K562 (cell line): Measurements from ENCODE around the gene MEAF6. TPM values are rescaled to one million over a fixed set of nuclear protein-coding genes. Genes with fewer than 3 reads are reported as not detected.
A peak's percentile ranks its signal among the peaks of the same experiment; 100 is the strongest.

Source experiments
- ESRRA ChIP-seq: fragments of 450-650 bp; IDR thresholded peaks from 2 replicates; pipeline ENCODE4 v1.6.1; 2014; ENCODE audit warnings: low read depth, mild to moderate bottlenecking, moderate library complexity, borderline replicate concordance
- NCOA6 ChIP-seq: fragments of 450-650 bp; IDR thresholded peaks from 2 replicates; pipeline ENCODE4 v1.6.1; 2017; ENCODE audit warnings: mild to moderate bottlenecking
- NR1H2 ChIP-seq: sonication (generic); formaldehyde crosslinking; IDR thresholded peaks from 2 replicates; pipeline ENCODE4 v1.4.0; 2020; ENCODE audit warnings: mild to moderate bottlenecking, missing genetic modification reagents
- NR2C2 ChIP-seq, 2 experiments: fragments of 200-800 bp in 1 of 2; sonication (Bioruptor generic) in 1 of 2; sonication (generic) in 1 of 2; formaldehyde crosslinking in 1 of 2; IDR thresholded peaks; 2 replicates each; pipeline versions ENCODE4 v1.6.1 to v1.8.0; 2016 to 2022; ENCODE audit warnings: mild to moderate bottlenecking in 1 of 2, missing compliant biosample characterization in 1 of 2, missing genetic modification characterization in 1 of 2, missing genetic modification reagents in 1 of 2
- SUPT5H ChIP-seq: fragments of 450-650 bp; IDR thresholded peaks from 2 replicates; pipeline ENCODE4 v1.6.1; 2016
- ZBTB12 ChIP-seq: fragments of 250-450 bp; sonication (Bioruptor Pico); IDR thresholded peaks from 2 replicates; pipeline ENCODE4 v1.4.0; 2020
- ZBTB40 ChIP-seq, 2 experiments: fragments of 450-650 bp in 1 of 2; sonication (generic) in 1 of 2; formaldehyde crosslinking in 1 of 2; IDR thresholded peaks; 2 replicates each; pipeline versions ENCODE4 v1.7.1 to v1.9.0; 2016 to 2022; ENCODE audit warnings: inconsistent platforms in 1 of 2, mild to moderate bottlenecking in 1 of 2, missing genetic modification reagents in 1 of 2
- polyA plus RNA-seq, 8 experiments: library from polyadenylated mRNA; depleted of rRNA in 4 of 8; stranded (reverse) in 5 of 8; unstranded in 3 of 8; fragments of >200 nt; fragmentation: Nextera tagmentation in 2 of 8; fragmentation: Illumina TruSeq in 1 of 8; extraction: Ambion mirVana in 2 of 8; extraction: Trizol in 1 of 8; gene quantifications; 2 replicates each; pipeline versions ENCODE4 v1.2.1 to v1.2.3, GENCODE V29; 2011 to 2014; ENCODE audit warnings: inconsistent platforms in 1 of 8, missing spikeins in 1 of 8
- total RNA-seq, 7 experiments: library from RNA; depleted of rRNA in 6 of 7; stranded (reverse); fragments of >200 nt in 6 of 7; fragmentation: Illumina TruSeq in 2 of 7; extraction: Trizol in 2 of 7; gene quantifications; 2 replicates each; pipeline versions ENCODE4 v1.2.1 to v1.2.3, GENCODE V29; 2011 to 2021; ENCODE audit warnings: low replicate concordance in 1 of 7
- TF ChIP-seq, protein P1 (sequence below): sonication (generic); formaldehyde crosslinking; IDR thresholded peaks from 2 replicates; pipeline ENCODE4 v1.8.0; 2023; ENCODE audit warnings: mild to moderate bottlenecking, missing genetic modification reagents
- TF ChIP-seq, protein P2 (sequence below): fragments of 250-450 bp; sonication (Bioruptor Pico); IDR thresholded peaks from 2 replicates; pipeline ENCODE4 v1.5.0; 2020; ENCODE audit warnings: mild to moderate bottlenecking, borderline replicate concordance

MEAF6 gene
- total and polyA plus RNA-seq, 9 of the 15 experiments (the other 6 are each of a cell fraction or from before 2014, with no cell fraction given), result 55.0 to 151 (median 92.3) TPM

DNA sequence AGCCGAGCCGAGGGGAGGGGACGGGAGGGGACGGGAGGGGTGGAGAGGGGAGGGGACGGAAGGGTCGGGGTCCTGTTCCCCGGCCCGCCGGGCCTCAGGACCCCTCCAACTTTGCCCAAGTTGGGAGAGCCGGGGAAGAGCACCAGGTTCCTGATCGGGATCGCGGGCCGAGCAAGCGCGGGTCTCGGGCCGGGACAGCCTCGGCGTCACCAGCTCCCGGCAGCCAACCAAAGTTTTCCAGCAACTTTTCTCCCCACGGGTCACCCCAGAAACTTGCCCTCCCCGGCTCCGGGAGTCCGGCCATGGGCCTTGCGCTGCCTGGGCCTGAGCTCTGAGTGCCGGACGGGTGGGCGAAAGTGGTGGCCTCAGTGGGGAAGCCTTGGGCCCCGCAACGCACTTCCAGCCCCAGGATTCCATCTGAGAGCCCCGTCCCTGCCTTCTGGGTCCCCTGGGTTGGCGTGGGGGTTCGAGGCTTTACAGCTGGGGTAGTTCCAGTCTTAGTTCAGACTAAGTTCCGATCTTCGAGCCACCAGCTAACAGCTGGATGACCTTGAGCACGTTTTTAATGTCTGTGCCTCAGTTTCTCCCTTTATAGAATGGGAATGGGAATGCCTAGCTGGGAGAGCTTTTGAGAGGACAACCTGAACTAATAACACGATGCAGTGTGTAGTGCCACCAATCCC is 39.7 kb downstream of the MEAF6 start (continued):
- 0 out of 2 replicates have a peak, but pooled peaks have one; percentile 47 for TF ChIP-seq ZBTB40 (IDR thresholded peaks at IDR 0.05)
- TF ChIP-seq ZBTB40 (CRISPR knock-in tag; IDR thresholded peaks at IDR 0.05), result no peak
- TF ChIP-seq NR1H2, result 0 out of 2 replicates have a peak, but pooled peaks have one; percentile 24
- TF ChIP-seq, protein P1, sequence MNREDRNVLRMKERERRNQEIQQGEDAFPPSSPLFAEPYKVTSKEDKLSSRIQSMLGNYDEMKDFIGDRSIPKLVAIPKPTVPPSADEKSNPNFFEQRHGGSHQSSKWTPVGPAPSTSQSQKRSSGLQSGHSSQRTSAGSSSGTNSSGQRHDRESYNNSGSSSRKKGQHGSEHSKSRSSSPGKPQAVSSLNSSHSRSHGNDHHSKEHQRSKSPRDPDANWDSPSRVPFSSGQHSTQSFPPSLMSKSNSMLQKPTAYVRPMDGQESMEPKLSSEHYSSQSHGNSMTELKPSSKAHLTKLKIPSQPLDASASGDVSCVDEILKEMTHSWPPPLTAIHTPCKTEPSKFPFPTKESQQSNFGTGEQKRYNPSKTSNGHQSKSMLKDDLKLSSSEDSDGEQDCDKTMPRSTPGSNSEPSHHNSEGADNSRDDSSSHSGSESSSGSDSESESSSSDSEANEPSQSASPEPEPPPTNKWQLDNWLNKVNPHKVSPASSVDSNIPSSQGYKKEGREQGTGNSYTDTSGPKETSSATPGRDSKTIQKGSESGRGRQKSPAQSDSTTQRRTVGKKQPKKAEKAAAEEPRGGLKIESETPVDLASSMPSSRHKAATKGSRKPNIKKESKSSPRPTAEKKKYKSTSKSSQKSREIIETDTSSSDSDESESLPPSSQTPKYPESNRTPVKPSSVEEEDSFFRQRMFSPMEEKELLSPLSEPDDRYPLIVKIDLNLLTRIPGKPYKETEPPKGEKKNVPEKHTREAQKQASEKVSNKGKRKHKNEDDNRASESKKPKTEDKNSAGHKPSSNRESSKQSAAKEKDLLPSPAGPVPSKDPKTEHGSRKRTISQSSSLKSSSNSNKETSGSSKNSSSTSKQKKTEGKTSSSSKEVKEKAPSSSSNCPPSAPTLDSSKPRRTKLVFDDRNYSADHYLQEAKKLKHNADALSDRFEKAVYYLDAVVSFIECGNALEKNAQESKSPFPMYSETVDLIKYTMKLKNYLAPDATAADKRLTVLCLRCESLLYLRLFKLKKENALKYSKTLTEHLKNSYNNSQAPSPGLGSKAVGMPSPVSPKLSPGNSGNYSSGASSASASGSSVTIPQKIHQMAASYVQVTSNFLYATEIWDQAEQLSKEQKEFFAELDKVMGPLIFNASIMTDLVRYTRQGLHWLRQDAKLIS (CRISPR knock-in tag), result peak; percentile 85; the same call in 1 of the 2 replicates
- TF ChIP-seq ESRRA, result 0 out of 2 replicates have a peak, but pooled peaks have one; percentile 28
- no peak for TF ChIP-seq ZBTB12
- no peak for TF ChIP-seq NR2C2 (CRISPR knock-in tag; IDR thresholded peaks at IDR 0.05)
- TF ChIP-seq NR2C2 (tag; IDR thresholded peaks at IDR 0.05), result peak; percentile 59
- no peak for TF ChIP-seq NCOA6
- TF ChIP-seq SUPT5H, result 0 out of 2 replicates have a peak, but pooled peaks have one; percentile 6
- TF ChIP-seq, protein P2, sequence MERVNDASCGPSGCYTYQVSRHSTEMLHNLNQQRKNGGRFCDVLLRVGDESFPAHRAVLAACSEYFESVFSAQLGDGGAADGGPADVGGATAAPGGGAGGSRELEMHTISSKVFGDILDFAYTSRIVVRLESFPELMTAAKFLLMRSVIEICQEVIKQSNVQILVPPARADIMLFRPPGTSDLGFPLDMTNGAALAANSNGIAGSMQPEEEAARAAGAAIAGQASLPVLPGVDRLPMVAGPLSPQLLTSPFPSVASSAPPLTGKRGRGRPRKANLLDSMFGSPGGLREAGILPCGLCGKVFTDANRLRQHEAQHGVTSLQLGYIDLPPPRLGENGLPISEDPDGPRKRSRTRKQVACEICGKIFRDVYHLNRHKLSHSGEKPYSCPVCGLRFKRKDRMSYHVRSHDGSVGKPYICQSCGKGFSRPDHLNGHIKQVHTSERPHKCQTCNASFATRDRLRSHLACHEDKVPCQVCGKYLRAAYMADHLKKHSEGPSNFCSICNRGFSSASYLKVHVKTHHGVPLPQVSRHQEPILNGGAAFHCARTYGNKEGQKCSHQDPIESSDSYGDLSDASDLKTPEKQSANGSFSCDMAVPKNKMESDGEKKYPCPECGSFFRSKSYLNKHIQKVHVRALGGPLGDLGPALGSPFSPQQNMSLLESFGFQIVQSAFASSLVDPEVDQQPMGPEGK, result no peak
